GM19351 (cell line): ENCODE measurements around the gene PUS10.
"Not testable (repeated sequence)": the region's sequence is repeated elsewhere in the genome, so short reads cannot be mapped to it uniquely, and the experiment has no call there.

Source experiments
- ATAC-seq: cut with Tn5 transposase; IDR thresholded peaks from one replicate; pipeline ENCODE4 v1.9.1; 2021; ENCODE audit warnings: mild to moderate bottlenecking, moderate library complexity; ENCODE audit not compliant: unreplicated experiment

Gene PUS10

DNA sequence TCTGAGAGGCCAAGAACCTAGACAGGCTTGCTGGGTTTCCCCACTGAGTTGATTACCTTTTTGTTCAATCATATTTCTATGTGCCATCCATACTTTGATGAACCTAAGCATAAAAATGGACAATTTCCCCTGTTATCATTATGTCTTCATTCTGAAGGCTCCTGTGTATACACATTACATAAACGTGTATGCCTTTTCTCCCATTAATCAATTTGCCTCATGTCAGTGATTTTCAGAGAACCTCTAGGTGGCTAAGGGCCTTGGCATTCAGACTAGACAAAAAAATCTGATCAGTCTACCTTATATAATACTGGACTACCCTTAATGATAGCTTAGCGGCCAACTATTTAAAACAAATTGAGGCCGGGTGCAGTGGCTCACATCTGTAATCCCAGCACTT is 4.7 kb downstream of the PUS10 start:
- no peak for ATAC-seq

DNA sequence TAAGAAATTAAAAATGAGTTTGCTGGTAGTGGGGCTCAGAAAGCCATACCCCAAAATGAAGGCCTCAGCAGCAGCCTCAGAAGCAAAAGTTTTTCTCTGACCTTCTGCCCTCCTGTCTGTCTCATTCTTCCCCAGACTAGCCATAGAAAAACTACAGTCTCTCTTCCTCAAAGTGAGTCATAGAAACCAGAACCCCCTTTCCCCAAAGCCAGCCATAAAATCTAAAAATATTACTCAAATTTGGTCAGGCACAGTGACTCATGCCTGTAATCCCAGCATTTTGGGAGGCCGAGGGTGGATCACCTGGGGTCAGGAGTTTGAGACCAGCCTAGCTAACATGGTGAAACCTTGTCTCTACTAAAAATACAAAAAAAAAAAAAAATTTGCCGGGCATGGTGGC is 5.8 kb downstream of the PUS10 start:
- not testable (repeated sequence) for ATAC-seq

DNA sequence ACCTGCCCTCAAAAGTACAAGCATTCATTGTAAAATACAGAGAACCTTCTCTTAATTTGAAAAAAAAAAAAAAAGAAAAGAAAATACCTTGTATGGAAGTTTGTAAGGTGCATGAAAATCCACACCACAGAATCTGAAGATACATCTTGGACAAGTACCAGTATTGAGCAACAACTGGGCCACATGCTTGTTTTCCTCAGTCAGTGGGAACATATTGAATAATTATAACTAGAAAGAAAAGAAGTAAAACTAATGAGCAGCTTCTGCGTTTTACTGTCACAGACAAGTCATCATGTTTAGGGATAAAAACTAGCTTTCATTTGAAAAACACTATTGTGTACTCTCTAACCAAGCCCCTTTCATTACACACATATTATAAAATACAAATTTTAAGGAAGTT is 6.4 kb downstream of the PUS10 start:
- no peak for ATAC-seq

DNA sequence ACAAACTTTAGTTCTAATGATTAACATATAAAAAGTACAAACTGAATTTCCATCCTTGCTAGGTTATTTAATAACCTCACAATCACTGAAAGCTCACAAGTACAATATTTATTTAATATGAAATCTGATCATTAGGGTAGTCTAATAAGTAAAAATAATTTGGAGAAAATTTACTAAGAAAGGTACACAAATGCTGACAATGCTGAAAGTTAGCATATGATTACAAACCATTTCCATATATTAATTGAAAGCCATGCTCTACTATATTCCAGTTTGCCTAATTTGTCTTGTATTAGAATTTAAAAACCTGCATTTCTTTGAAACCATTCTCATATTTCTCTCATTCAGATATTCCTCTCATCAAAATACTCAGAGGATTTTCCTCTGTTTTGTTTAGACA is 8.7 kb downstream of the PUS10 start:
- ATAC-seq = no peak

DNA sequence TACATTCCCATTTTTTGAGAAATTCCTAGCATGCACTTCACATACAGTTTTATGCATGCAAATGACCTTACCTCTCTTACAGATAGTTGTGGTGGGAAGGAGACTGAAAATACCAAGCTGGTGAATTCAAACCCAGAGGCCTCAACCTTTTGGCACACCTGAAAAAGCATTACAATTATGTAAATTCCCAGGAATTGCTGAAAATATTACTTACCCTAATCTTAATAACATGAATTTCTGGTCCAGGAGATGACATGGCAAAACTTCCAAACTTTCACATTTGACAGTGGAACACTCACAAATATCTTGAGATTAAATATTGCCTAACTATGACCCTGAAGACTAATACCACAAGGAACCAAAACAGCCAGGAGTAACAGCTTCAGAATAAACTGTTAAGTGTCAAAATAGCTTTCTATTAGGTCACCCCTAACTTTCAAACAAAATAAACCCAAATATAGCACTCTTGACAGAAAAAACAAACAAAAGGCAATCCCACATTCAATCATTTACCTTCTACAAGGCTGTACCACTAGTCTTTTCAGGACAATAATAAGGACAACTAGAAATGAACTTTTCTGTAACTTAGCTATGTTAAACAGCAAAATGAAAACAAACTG is 11.5 kb downstream of the PUS10 start:
- no peak for ATAC-seq

DNA sequence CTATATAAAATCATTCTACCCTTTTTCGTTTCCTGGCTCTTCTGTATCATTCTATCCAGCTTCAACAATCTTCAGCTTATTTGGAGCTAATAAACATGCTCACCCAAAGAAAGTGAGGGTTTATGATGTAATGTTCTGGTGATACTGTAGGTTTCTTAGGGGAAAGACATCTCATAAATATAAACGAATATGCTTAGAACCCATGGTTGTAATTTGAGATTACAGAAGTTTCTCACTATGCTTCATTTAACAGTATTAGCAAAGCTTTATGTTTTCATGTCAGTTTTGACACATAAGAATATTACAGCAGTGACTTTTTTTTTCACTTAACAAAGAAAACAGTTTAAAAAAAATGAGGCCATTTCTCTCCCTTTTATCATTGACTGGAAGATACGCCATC is 12.3 kb downstream of the PUS10 start:
- no peak for ATAC-seq

DNA sequence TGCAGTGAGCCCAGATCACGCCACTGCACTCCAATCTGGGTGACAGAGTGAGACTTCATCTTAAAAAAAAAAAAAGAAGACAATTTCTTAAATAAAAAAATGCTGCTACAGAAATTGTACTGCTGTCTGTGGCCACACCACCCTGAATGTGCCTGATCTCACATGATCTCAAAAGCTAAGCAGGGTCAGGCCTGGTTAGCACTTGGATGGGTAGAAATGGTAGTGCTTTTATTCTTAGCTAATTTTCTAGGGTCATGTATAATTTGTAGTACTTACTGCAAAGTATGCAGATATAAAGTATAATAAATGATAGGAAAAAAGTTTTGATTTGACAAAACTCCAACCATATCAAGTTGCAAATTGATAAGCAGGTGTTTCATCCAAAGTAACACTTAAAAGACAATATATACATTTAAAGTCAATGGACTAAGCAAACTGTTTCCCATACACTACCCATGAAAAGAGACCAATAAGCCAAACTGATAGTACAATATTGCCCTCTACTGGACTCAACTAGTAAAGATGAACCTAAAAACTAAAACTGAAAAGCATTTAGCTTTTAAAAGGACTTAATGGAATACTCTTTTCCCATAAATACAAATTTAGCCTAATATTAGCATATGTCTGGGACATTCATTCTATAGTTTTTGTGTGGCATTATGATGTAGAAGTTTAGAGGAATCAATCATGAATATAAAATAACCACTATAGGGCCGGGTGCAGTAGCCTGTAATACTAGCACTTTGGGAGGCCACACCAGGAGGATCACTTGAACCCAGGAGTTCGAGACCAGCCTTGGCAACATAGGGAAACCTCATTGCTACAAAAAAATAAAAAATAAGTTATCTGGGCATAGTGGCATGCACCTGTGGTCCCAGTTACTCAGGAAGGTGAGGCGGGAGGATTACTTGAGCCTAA is 19.2 kb downstream of the PUS10 start:
- peak; percentile 51 for ATAC-seq

DNA sequence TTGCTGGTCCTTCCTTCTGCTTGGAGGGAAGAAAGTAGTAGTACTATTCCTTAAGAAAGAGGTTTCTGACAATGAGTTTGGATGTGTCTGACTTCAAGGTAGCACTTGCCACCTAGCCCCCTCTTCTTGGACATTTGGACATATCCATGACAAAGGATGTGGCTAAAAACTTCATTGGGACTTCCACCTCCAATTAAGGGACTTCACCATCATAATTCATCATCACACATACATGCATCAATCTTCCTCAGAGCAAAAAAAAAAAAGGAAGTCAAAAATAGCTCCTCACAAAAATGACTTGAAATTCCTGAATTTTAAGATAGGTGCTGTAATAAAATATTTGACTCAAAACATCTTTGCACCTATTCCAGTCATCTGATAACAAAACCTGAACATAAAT is 23.9 kb downstream of the PUS10 start:
- ATAC-seq = no peak

DNA sequence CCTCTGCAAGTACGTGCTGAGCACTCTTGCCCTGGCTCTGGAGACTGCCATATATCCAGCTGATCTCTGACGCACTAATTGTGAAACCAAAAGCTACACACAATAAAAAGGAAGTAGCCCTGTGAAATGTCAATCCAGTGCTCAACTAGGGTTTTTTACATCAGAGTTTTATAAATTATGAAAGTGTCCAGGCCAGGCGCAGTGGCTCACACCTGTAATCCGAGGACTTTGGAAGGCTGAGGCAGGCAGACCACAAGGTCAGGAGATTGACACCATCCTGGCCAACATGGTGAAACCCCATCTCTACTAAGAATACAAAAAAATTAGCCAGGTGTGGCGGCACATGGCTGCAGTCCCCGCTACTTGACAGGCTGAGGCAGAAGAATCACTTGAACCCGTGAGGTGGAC is 25.1 kb downstream of the PUS10 start:
- peak; percentile 100 for ATAC-seq

DNA sequence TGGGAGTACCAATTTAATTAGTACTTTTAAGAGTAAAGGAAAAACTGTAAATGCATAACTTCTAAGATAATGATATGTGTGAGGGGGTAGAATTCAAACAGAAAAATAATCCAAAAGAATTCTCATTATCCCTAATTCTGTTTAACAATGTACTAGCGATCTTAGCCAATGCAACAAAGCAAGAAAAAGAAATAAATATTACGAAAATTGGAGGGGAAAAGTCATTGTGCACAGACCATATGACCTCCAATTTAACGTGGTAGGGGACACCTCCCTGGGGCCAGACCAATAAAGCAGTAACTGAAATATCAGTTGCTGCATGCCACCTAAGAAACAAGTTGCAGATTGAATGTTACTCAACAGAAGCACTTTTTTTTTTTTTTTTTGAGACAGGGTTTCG is 26.4 kb downstream of the PUS10 start:
- ATAC-seq = no peak

DNA sequence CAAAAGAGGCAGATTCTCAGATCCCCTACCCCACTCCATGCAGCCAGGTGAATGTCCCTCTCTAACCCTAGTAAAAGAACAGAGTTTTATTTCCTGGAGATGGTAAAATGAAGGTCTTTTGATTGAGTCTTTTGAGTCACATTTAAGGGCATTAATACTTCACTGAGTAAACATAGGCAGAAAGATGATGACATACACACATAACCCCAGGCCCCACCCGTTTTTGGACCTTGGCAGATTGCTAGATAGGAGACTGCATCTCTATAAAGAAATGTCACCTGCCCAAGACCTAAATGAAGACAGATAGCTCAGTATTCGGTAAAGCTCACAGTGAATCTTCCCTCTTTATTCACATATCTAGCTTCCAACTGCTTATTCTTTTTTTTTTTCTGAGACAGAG is 28.8 kb downstream of the PUS10 start:
- no peak for ATAC-seq

DNA sequence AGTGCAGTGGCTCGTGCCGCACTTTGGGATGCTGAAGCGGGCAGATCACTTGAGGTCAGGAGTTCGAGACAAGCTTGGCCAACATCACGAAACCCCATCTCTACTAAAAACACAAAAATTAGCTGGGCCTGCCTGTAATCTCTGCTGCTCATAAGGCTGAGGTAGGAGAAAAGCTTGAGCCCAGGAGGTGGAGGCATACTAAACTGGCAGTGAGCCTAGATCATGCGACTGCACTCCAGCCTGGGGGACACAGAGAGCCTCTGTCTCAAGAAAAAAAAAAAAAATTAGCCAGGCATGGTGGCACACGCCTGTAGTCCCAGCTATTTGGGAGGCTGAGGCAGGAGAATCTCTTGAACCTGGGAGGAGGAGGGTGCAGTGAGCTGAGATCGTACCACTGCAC is 30.4 kb downstream of the PUS10 start:
- ATAC-seq = not testable (repeated sequence)

DNA sequence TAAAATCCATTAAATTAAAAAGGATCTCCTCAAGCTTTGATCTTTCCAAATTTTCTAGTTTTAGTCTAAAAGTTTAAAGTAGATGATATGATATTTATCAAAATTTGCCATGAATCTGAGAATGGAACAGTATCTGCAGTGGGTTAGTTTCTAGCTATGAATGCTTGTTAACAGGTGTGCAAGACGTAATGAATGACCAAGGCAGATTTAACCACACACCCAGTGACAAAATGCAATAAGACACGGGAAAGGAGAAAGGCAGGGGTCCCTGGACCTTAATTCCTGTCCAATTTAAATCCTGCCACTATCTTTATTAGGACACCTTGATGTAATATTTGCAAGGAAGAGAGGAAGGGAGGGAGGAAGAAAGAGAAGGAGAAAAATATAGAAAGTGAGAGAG is 31.0 kb downstream of the PUS10 start:
- ATAC-seq = no peak

DNA sequence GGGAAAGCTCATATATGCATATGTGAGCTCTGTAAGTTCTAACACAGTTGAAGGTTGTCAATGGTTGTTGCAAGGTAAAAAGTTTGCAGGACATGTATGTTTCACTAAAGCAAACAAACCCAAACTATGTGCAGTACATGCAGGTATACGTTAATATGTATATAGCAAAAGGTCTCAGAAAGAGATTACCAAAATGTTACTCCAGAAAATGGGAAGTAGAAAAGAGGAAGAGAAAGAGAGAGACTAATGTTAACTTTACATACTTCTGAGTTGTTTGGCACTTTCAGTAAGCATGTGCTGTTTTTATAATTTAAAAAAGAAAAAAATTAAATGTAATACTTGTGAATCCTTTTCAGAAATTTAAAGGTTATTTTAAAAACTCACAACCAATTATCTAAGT is 33.3 kb downstream of the PUS10 start:
- ATAC-seq = peak; percentile 50

DNA sequence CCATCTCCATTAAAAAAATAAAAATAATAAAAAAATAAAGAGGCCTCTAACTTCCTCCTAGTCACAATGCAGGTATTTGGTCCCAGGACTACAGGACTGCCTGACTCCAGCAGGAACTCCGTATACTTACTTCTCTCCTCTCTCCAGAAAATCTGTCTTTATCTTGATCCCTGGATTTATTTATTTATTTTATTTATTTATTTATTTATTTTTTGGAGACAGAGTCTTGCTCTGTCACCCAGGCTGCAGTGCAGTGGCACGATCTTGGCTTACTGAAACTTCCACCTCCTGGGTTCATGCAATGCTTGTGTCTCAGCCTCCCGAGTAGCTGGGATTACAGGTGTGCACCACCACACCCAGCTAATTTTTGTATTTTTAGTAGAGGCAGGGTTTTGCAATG is 36.0 kb downstream of the PUS10 start:
- ATAC-seq = not testable (repeated sequence)

DNA sequence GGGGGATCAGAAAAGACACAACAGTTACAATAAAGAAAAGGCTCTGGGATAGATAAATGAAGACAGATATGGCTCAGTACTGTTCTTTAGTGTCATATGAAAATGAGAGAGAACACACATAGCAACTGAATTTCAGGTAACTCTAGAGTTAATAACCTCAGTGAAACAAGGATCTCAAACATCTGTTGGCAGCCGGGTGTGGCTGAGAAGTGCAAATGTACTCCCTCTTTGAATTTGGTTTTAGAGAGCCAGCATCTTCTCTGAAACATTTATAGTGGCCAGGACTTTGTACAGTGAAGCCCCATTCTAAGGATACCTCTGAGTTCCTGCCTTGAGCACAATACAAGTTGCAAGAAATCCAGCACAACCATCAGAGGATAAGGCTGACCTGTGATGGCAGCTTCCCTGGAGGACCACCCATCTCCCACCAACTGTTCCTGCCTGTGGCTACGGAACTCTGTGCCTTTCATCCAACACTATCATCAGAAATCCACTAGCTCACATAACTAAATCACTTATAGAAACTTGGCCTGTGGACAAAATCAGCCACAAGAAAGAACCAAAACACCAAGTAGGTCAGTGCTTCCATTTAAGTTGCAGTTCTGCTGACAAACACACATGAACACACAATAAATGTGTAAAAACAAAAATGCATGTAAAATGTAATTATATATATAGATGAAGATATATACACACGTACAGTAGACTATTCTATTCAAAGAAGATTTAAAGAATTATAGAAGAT is 37.8 kb downstream of the PUS10 start:
- ATAC-seq = no peak

DNA sequence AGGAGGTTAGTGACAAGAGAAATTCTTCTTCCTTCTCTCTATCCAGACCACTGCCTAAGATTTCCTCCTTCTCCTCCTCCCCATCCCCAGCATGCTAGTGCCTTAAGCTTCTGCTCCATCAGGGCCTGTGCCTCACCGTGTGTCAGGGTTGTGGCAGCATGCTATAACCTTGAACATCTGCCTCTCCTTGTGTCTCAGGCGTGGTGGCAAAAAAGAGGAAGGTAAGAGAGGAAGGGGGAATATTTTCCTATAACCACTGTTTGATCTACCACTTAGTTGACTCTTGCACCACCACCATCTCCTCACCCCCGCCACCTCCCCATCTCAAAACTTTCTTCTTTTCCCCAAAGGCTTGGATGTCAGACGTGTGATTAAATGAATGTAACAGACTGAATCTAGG is 38.8 kb downstream of the PUS10 start:
- ATAC-seq = no peak

DNA sequence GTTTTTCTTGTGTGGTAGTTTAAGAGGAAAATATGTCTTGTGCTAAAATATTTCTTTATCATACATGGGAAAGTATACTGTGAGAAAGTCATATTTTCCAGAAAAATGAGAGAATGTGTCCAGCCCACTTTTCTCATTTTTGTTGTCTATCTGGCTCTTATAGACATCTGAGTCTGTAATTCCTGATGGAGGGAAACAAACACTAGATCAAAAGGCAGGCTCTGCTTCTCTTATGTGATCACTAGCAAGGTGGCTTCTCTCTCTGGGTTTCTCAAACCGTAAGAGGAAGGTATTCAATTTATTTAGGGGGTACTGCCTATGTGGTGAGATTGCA is 40.5 kb downstream of the PUS10 start:
- no peak for ATAC-seq

DNA sequence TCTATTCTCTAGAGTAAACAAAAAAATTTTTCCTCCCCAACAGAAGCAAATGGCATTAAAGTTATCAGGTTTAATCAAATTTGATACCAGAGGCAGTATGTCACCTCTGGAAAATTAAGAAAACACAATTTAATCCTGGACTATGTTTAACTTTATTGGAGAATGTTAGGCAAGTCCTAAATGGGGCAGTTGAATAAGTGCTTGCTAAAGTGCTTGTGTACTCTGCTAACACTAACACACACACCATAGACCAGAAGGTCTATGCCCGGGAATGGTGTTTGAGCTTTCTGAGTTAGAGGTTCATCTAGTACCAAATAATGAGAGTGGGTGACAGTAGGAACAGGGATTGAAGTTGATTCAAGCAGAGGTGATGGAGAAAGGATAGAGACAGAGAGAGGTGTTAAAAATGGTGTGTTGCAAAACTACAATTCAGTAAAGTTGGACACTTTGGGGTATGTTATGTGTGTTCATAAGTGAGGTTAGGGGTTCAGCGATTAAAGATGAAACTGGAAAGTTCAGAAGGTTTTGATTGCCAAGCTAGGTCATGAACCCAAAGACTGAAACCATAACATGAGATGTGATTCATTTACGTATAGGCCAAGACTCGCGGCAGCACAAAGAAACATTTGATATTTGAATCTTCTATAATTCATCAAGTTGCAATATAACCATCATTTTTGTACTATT is 41.0 kb downstream of the PUS10 start:
- peak; percentile 65 for ATAC-seq

DNA sequence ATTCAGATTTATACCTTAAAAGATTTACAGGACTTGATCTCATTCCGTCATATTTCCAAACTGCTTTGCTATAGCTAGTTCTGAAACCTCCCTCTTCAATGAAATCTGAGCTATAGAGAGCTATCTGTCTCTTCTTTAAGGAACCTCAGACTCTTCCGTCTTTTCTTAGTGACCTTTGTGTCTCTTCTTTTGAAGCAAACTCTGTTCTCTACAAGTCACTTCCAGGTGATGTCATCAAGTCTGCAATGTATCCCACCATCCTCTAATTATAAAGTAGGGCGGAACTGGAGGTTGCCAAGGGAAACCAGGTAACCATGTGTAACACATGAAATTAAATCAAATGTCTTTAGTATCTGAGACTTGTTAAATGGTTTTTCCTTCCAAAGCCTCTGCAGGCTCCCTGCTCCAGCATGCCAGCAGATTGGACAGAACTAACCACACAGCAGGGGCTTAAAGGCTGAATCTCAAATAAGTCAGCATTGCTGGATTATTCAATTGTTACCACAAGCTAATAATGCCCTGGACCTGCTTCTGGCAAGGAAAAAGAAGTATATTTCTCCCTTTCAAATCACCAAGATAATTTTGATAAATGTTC is 41.7 kb downstream of the PUS10 start:
- ATAC-seq = no peak

DNA sequence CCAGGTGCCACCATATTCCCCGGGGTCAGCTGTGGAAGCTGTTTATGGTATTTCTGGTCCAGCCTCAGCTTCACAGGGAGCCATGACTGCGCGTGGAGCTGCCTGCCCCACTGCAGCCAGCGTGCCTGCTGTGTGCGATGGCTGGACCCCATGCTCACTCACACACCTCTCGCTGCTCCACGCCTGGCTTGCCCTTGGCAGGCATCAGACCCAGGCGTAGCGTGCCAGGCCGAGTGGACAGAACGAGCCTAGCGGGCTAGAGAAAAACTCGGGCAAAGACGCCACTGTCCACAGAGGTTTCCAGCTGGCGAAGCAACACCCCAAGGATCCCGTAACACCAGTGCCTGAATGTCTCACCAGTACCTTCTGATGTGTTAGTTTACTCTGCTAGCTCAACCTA is 43.4 kb downstream of the PUS10 start:
- no peak for ATAC-seq
